Stomach (tissue), 4 donors: ENCODE results near the gene EFHC2.

Experiments used
- CTCF ChIP-seq, 7 experiments: fragments of 450-650 bp in 4 of 7; fragments of 200-600 bp in 3 of 7; sonication (generic) in 3 of 7; IDR thresholded peaks; one replicate each; pipeline ENCODE4 v1.5.1; 2016 to 2019; ENCODE audit warnings: antibody characterized with exemption in 7 of 7, control low read depth in 2 of 7, mild to moderate bottlenecking in 1 of 7
- EP300 ChIP-seq: sonication (generic); formaldehyde crosslinking; IDR thresholded peaks from one replicate; pipeline ENCODE4 v1.6.1; 2017; ENCODE audit warnings: antibody characterized with exemption
- POLR2AphosphoS5 ChIP-seq, 3 donors: sonication (generic); formaldehyde crosslinking; IDR thresholded peaks; one replicate each; pipeline ENCODE4 v1.6.1; 2016; ENCODE audit warnings: antibody characterized with exemption in 3 of 3

GRCh38 chrX:44384688-44385338 lies 41.3 kb upstream of the EFHC2 start:
- no peak for TF ChIP-seq CTCF (IDR thresholded peaks at IDR 0.05)
- no peak for TF ChIP-seq POLR2AphosphoS5 (IDR thresholded peaks at IDR 0.05)
- TF ChIP-seq EP300, result no peak
